NCI-H82 treated with DMSO at 0.1 percent for 48 hours (cell line): Measurements from ENCODE around the gene P3H2.
"Not testable (repeated sequence)": the region's sequence is repeated elsewhere in the genome, so short reads cannot be mapped to it uniquely, and the experiment has no call there.

Experiments
- DNase-seq: peaks from one replicate; lab custom pipeline; 2025; ENCODE audit not compliant: unreplicated experiment; lab: John Stamatoyannopoulos, UW

Gene P3H2

GRCh38 chr3:190120269-190121060 is at the start of gene P3H2:
Gene P3H2 (minus strand): TSS chr3:190120897. CDS start chr3:190120731, 166 bp downstream.
- DNase-seq: peak; percentile 81

- DNase-seq: no peak
Measured at GRCh38 chr3:190169877-190170276, 49.2 kb upstream of the P3H2 start.

- DNase-seq: no peak
Measured at GRCh38 chr3:190169243-190169642, 48.5 kb upstream of the P3H2 start.

- DNase-seq: no peak
Measured at GRCh38 chr3:190167936-190168680, 47.4 kb upstream of the P3H2 start.

GRCh38 chr3:190166948-190167347 is 46.3 kb upstream of the P3H2 start:
- DNase-seq: no peak

GRCh38 chr3:190165253-190165652 is 44.6 kb upstream of the P3H2 start:
- no peak for DNase-seq

- not testable (repeated sequence) for DNase-seq
Measured at GRCh38 chr3:190162013-190162412, 41.3 kb upstream of the P3H2 start.

- DNase-seq: no peak
Measured at GRCh38 chr3:190159902-190160435, 39.3 kb upstream of the P3H2 start.

GRCh38 chr3:190158261-190158660 is 37.6 kb upstream of the P3H2 start:
- DNase-seq: no peak

GRCh38 chr3:190155752-190156151 is 35.1 kb upstream of the P3H2 start:
- DNase-seq: no peak

GRCh38 chr3:190150681-190151080 is 30.0 kb upstream of the P3H2 start:
- DNase-seq: no peak

GRCh38 chr3:190149830-190150619 is 29.3 kb upstream of the P3H2 start:
- DNase-seq: not testable (repeated sequence)

- DNase-seq: not testable (repeated sequence)
Measured at GRCh38 chr3:190144793-190145192, 24.1 kb upstream of the P3H2 start.

- no peak for DNase-seq
Measured at GRCh38 chr3:190142041-190142440, 21.3 kb upstream of the P3H2 start.

- DNase-seq: no peak
Measured at GRCh38 chr3:190139365-190139764, 18.7 kb upstream of the P3H2 start.

- DNase-seq: no peak
Measured at GRCh38 chr3:190132371-190132770, 11.7 kb upstream of the P3H2 start.

GRCh38 chr3:190131329-190131728 is 10.6 kb upstream of the P3H2 start:
- no peak for DNase-seq

- DNase-seq: no peak
Measured at GRCh38 chr3:190130696-190131095, 10.0 kb upstream of the P3H2 start.

GRCh38 chr3:190130037-190130436 is 9.3 kb upstream of the P3H2 start:
- DNase-seq: no peak

GRCh38 chr3:190127797-190128196 is 7.1 kb upstream of the P3H2 start:
- no peak for DNase-seq

GRCh38 chr3:190127195-190127594 is 6.5 kb upstream of the P3H2 start:
- no peak for DNase-seq
